ENCODE results near the gene ANKUB1.

Gene ANKUB1

DNA sequence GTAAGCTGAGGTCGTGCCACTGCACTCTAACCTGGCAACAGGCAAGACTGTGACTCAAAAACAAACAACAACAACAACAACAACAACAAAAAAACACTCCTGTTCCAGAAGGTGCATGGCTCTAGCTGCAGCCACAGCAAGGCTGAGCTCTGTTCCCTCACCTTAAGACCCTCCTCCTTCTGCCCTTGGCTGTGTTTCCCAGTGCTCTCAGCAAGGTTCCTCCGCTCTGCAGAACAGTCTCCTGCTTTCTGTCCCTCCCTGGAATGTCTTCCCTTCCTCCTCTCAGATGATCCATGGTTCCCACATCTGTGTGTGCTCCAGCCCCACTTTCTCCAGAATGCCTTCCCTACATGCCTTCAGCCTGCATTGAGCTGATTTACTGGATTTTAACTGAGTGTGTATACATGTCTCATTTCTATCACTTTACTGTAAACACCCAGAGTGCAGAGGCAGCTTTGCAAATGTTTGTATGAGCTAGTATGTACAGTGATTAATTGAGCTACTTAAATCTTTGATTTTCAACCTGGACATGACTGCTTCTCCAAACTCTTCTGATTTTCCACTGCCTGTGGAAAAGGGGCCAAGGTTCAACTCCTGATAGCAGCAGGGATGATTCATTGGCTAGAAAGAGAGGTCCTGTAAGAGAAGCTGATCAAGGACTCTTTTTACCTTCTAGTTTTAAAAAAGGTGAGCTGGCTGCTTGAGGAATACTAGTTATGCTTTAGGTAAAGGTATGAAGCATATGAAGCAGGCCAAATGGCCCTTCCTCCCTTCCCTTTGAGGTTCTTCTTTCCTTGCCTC, 14.7 kb downstream of the ANKUB1 start:
- TF ChIP-seq, protein P1, sequence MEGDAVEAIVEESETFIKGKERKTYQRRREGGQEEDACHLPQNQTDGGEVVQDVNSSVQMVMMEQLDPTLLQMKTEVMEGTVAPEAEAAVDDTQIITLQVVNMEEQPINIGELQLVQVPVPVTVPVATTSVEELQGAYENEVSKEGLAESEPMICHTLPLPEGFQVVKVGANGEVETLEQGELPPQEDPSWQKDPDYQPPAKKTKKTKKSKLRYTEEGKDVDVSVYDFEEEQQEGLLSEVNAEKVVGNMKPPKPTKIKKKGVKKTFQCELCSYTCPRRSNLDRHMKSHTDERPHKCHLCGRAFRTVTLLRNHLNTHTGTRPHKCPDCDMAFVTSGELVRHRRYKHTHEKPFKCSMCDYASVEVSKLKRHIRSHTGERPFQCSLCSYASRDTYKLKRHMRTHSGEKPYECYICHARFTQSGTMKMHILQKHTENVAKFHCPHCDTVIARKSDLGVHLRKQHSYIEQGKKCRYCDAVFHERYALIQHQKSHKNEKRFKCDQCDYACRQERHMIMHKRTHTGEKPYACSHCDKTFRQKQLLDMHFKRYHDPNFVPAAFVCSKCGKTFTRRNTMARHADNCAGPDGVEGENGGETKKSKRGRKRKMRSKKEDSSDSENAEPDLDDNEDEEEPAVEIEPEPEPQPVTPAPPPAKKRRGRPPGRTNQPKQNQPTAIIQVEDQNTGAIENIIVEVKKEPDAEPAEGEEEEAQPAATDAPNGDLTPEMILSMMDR (conservative IDR thresholded peaks at IDR 0.05; ENCODE audit: low read depth, low read length), result no peak
- H4K20me1 ChIP-seq (ENCODE audit: insufficient read depth), result no peaks in the 10 kb centered on the region
- no peaks in the 10 kb centered on the region for H3K4me1 ChIP-seq (ENCODE audit: low read depth, poor library complexity, severe bottlenecking)
- H3K27me3 ChIP-seq (ENCODE audit: insufficient read depth, low read depth), result no peaks in the 10 kb centered on the region
- no peak overlapping the region for H3K4me2 ChIP-seq
- no peaks in the 10 kb centered on the region for H3K79me2 ChIP-seq (ENCODE audit: insufficient read depth, low read depth)
- no peaks in the 10 kb centered on the region for H3K36me3 ChIP-seq (ENCODE audit: insufficient read depth)
- no peak overlapping the region for H3K27ac ChIP-seq
- no peak overlapping the region for H3K9ac ChIP-seq
- no peak overlapping the region for H2AFZ ChIP-seq (ENCODE audit: low read depth)
- H3K4me3 ChIP-seq (IDR thresholded peaks at IDR 0.05; ENCODE audit: insufficient read depth, low read depth, low read length), result no peak overlapping the region

DNA sequence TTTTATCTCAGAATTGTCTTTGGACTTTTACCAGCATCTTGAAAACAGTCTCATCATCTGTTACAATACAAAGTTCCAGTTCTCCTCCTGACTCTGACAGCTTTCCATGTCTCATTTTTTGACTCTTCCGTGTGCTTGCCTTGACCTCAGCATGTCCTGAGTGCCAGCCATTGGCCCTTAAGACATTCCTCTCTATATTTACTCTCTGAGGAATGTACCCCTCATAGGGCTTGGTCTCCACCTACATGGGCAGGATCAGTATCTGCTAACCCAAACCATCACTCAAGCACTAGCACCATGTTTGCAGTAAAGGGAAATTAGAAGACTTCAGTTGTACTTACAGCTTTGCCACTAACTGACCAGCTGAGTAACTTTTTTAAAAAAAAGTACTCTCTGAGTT, 16.2 kb downstream of the ANKUB1 start:
- H3K36me3 ChIP-seq (ENCODE audit: insufficient read depth), result no peaks in the 10 kb centered on the region
- no peaks in the 10 kb centered on the region for H3K4me1 ChIP-seq (ENCODE audit: low read depth, poor library complexity, severe bottlenecking)
- no peaks in the 10 kb centered on the region for H4K20me1 ChIP-seq (ENCODE audit: insufficient read depth)
- TF ChIP-seq, protein P1 (conservative IDR thresholded peaks at IDR 0.05; ENCODE audit: low read depth, low read length), result no peak
- no peaks in the 10 kb centered on the region for H3K79me2 ChIP-seq (ENCODE audit: insufficient read depth, low read depth)
- H3K27ac ChIP-seq, result no peak overlapping the region
- H3K4me2 ChIP-seq, result no peak overlapping the region
- no peak overlapping the region for H3K4me3 ChIP-seq (IDR thresholded peaks at IDR 0.05; ENCODE audit: insufficient read depth, low read depth, low read length)
- no peaks in the 10 kb centered on the region for H3K27me3 ChIP-seq (ENCODE audit: insufficient read depth, low read depth)
- H2AFZ ChIP-seq (ENCODE audit: low read depth), result no peak overlapping the region
- no peak overlapping the region for H3K9ac ChIP-seq

DNA sequence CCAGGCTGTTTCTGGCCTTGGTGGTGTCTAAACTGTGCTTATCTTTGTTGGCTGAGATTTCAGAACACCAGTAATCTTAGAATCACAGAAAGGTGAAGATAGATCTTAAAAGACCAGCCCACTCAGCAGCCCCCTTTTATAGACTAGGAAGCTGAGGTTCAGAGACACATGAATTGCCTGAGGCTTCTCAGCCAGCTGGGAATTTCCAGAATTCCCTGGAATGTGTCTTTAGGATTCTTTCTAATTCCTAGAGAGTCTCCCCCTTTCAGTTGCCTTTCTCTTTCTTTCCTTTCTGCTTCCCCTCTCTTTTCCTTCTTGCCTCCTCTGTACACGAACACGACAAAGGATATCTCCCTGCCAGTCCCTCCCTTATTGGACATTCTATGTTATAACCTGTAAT, 19.5 kb downstream of the ANKUB1 start:
- Histone ChIP-seq H3K27me3 (ENCODE audit: insufficient read depth, low read depth) (no peaks in the 10 kb centered on the region), H3K4me2 (no peak overlapping the region), H3K36me3 (ENCODE audit: insufficient read depth) (no peaks in the 10 kb centered on the region), H3K27ac (no peak overlapping the region), H4K20me1 (ENCODE audit: insufficient read depth) (no peaks in the 10 kb centered on the region), H3K9ac (no peak overlapping the region), H2AFZ (ENCODE audit: low read depth) (no peak overlapping the region), H3K4me1 (ENCODE audit: low read depth, poor library complexity, severe bottlenecking) (no peaks in the 10 kb centered on the region), H3K4me3 (IDR thresholded peaks at IDR 0.05; ENCODE audit: insufficient read depth, low read depth, low read length) (no peak overlapping the region), H3K79me2 (ENCODE audit: insufficient read depth, low read depth) (no peaks in the 10 kb centered on the region)
- TF ChIP-seq, protein P1 (conservative IDR thresholded peaks at IDR 0.05; ENCODE audit: low read depth, low read length), result no peak

DNA sequence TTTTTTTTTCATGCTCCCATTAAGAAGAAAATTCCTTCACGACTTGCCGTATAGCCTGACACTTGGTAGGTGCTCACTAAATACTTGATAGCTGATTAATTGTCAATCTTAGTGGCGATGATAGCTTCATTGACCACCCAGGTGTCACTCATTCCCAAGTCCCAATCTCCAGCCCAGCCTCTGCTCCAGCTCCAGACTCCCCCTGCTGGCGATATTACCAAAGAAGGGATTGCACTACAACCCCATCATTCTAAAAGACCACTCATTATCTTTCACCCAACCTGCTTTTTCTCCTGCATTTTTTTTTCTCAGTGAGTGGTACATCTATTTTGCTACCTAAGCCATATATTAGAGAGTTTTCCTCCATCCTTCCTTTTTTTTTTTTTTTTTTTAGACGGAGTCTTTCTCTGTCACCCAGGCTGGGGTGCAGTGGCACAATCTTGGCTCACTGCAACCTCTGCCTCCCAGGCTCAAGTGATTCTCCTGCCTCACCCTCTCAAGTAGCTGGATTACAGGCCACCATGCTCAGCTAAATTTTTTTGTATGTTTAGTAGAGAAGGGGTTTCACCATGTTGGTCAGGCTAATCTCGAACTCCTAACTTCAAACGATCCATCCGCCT, 20.6 kb downstream of the ANKUB1 start:
- Histone ChIP-seq H2AFZ (ENCODE audit: low read depth) (no peak overlapping the region), H3K9ac (no peak overlapping the region), H3K4me1 (ENCODE audit: low read depth, poor library complexity, severe bottlenecking) (no peaks in the 10 kb centered on the region), H3K27ac (no peak overlapping the region), H3K4me2 (no peak overlapping the region), H3K4me3 (IDR thresholded peaks at IDR 0.05; ENCODE audit: insufficient read depth, low read depth, low read length) (no peak overlapping the region), H3K36me3 (ENCODE audit: insufficient read depth) (no peaks in the 10 kb centered on the region), H3K27me3 (ENCODE audit: insufficient read depth, low read depth) (no peaks in the 10 kb centered on the region), H4K20me1 (ENCODE audit: insufficient read depth) (no peaks in the 10 kb centered on the region), H3K79me2 (ENCODE audit: insufficient read depth, low read depth) (no peaks in the 10 kb centered on the region)
- TF ChIP-seq, protein P1 (conservative IDR thresholded peaks at IDR 0.05; ENCODE audit: low read depth, low read length), result peak; percentile 94

All from KMS-11 (cell line).